GM10248 (cell line): ENCODE results near the gene SPARCL1.

Source experiments
- CTCF ChIA-PET: fragments of 300-600 bp; sonication (Branson Sonifier 250); formaldehyde crosslinking; extraction: SDS; loops from one replicate; lab custom pipeline; 2021; ENCODE audit warnings: antibody characterized with exemption; lab: Yijun Ruan, JAX
- POLR2A ChIA-PET: fragments of 350-650 bp; sonication (Branson Sonifier 250); formaldehyde crosslinking; extraction: SDS; loops from one replicate; lab custom pipeline; 2020; ENCODE audit warnings: antibody characterized with exemption; lab: Yijun Ruan, JAX
- DNase-seq: peaks from one replicate; pipeline ENCODE4 v3.0.0; 2012; ENCODE audit errors: extremely low spot score
- CTCF ChIP-seq: IDR thresholded peaks from 2 replicates; pipeline ENCODE4 v1.5.1; 2012; ENCODE audit warnings: mild to moderate bottlenecking, low read depth; ENCODE audit errors: extremely low read depth, missing control alignments, control extremely low read depth

The SPARCL1 gene

GRCh38 chr4:87555773-87556619 is 26.8 kb upstream of the SPARCL1 start:
- no peak for DNase-seq
- no peak for TF ChIP-seq CTCF
- POLR2A ChIA-PET, result no interaction called here
- CTCF ChIA-PET, result interaction anchor here (0.7 to 1.1 kb wide), 2 partner anchors 12 to 13 kb away, joined by 3 read pairs; no protein-coding TSS in a partner anchor

DNA sequence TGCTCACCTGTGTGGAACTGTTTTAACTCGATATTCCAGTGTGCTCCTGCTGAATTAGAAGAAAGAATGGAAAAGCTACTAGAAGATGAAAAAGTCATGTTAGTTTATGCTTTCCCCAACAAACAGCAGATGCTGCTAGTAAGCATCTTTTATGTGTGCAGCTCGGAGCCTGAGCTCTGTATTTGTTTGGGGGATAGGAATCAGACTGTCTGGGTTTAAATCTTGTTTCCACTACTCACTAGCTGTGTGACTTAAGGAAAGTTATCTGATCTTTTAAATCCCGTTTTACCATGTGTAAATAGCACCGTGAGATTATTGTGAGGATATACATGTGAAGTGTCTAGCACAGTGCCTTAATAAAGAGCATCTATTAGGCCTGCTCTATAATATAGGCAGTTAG is 24.0 kb upstream of the SPARCL1 start:
- DNase-seq, result no peak
- no peak for TF ChIP-seq CTCF
- ChIA-PET CTCF (no interaction called here), POLR2A (no interaction called here)

- TF ChIP-seq CTCF, result no peak
- ChIA-PET CTCF (no interaction called here), POLR2A (no interaction called here)
- no peak for DNase-seq
Observed at GRCh38 chr4:87551361-87551760, 22.2 kb upstream of the SPARCL1 start.

- CTCF ChIA-PET, result no interaction called here
- no peak for DNase-seq
- no peak for TF ChIP-seq CTCF
- POLR2A ChIA-PET, result no interaction called here
Observed at GRCh38 chr4:87547016-87547708, 18.0 kb upstream of the SPARCL1 start.

GRCh38 chr4:87545052-87545451 is 15.9 kb upstream of the SPARCL1 start:
- TF ChIP-seq CTCF, result no peak
- CTCF ChIA-PET, result interaction anchor here (0.7 to 1.6 kb wide), 3 partner anchors 11 to 304 kb away, joined by 3 read pairs; no protein-coding TSS in a partner anchor
- DNase-seq, result no peak
- POLR2A ChIA-PET, result no interaction called here

GRCh38 chr4:87543835-87544461 is 14.8 kb upstream of the SPARCL1 start:
- CTCF ChIA-PET, result interaction anchor here (1.1 to 1.6 kb wide), 3 partner anchors 12 to 305 kb away, joined by 3 read pairs; no protein-coding TSS in a partner anchor
- peak; percentile 10 for TF ChIP-seq CTCF
- DNase-seq, result no peak
- POLR2A ChIA-PET, result no interaction called here
